ENCODE data around the gene BLVRB. TPM values are rescaled to one million over a fixed set of nuclear protein-coding genes. Genes with fewer than 3 reads are reported as not detected.
"Not testable (repeated sequence)": the region's sequence is repeated elsewhere in the genome, so short reads cannot be mapped to it uniquely, and the experiment has no call there.

Gene BLVRB
- total and polyA plus RNA-seq, 9 donors = 16.8 to 135 (median 75.5) TPM

- H3K9me3 ChIP-seq = no peaks in the 10 kb centered on the region
- H3K27me3 ChIP-seq = no peaks in the 10 kb centered on the region
- H3K4me3 ChIP-seq = peak overlapping the region; percentile 62
- peaks cover 3% of the 10 kb centered on the region for H3K4me1 ChIP-seq (ENCODE audit: insufficient read depth)
- H3K27ac ChIP-seq = peak overlapping the region; percentile 79 to 95
- DNase-seq = peak; percentile 90 to 92 (median 91)
- whole genome bisulfite sequencing, 3 donors = 0 to 1% (median 1%) methylated on average over 43 to 50 of the region's 50 CpGs
- intact Hi-C loops (cut with DNase I) = no loop called here
- no peaks in the 10 kb centered on the region for H3K36me3 ChIP-seq
- TF ChIP-seq EP300 (IDR thresholded peaks at IDR 0.05) = no peak
- TF ChIP-seq POLR2A (IDR thresholded peaks at IDR 0.05) = peak; percentile 52
- no peak for TF ChIP-seq CTCF (IDR thresholded peaks at IDR 0.05)
Measured at GRCh38 chr19:40433391-40434216, 31.9 kb downstream of the BLVRB start.

- H3K36me3 ChIP-seq; H3K9me3 ChIP-seq; H3K4me1 ChIP-seq (ENCODE audit: insufficient read depth); DNase-seq; H3K27me3 ChIP-seq; intact Hi-C loops (cut with DNase I): not testable (repeated sequence)
- 20 to 29% (median 24%) methylated on average over 7 of the region's 7 CpGs for WGBS, 3 donors
- Histone ChIP-seq H3K27ac (peak overlapping the region; percentile 79 to 95), H3K4me3 (peak overlapping the region; percentile 62)
Measured at GRCh38 chr19:40432760-40433159, 32.8 kb downstream of the BLVRB start.

DNA sequence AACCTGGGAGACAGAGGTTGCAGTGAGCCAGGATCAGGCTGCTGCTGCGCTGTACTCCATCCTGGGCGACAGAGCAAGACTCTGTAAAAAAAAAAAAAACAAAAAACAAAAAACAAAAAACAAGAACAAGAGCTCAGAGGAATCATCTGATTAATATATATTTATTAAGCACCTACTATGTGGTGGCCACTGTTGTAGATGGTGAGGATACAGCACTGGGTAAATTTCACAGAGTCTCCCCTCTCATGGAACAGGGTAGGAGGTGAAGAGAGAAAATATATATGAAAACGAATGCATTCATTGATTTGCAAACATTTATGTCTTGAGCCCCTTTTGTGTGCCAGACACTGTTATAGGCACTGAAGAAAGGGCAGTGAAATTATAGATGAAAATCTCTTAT lies 33.8 kb downstream of the BLVRB start:
- WGBS, 3 donors = 78 to 86% (median 84%) methylated on average over 3 of the region's 3 CpGs
- H3K9me3 ChIP-seq = no peaks in the 10 kb centered on the region
- no peaks in the 10 kb centered on the region for H3K27me3 ChIP-seq
- H3K4me3 ChIP-seq = no peak overlapping the region
- H3K4me1 ChIP-seq (ENCODE audit: insufficient read depth) = peaks cover 3% of the 10 kb centered on the region
- intact Hi-C loops (cut with DNase I) = no loop called here
- DNase-seq = no peak
- TF ChIP-seq CTCF (IDR thresholded peaks at IDR 0.05) (no peak), EP300 (IDR thresholded peaks at IDR 0.05) (no peak), POLR2A (IDR thresholded peaks at IDR 0.05) (no peak)
- peak overlapping the region in 1 of 2 donors; percentile 95 for H3K27ac ChIP-seq
- no peaks in the 10 kb centered on the region for H3K36me3 ChIP-seq

- intact Hi-C loops (cut with DNase I); H3K27ac ChIP-seq; DNase-seq; H3K9me3 ChIP-seq; H3K4me3 ChIP-seq; H3K4me1 ChIP-seq (ENCODE audit: insufficient read depth); H3K36me3 ChIP-seq; H3K27me3 ChIP-seq: not testable (repeated sequence)
- WGBS, 3 donors = 91 to 94% (median 92%) methylated on average over 10 of the region's 10 CpGs
Measured at GRCh38 chr19:40430242-40430641, 35.3 kb downstream of the BLVRB start.

DNA sequence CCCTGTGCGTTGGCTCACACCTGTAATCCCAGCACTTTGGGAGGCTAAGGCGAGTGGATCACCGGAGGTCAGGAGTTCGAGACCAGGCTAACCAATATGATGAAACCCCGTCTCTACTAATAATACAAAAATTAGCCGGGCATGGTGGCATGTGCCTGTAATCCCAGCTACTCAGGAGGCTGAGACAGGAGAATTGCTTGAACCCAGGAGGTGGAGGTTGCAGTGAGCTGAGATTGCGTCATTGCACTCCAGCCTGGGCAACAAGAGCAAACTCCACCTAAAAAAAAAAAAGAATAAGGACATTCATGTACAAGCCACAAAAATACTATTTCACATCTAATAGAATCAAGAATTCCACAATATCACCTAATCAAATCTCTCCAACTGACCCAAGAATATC lies 37.3 kb downstream of the BLVRB start:
- WGBS, 3 donors = 90 to 93% (median 92%) methylated on average over 7 of the region's 7 CpGs
- H3K36me3 ChIP-seq; H3K4me3 ChIP-seq; H3K9me3 ChIP-seq; H3K4me1 ChIP-seq (ENCODE audit: insufficient read depth); H3K27ac ChIP-seq; DNase-seq; intact Hi-C loops (cut with DNase I); H3K27me3 ChIP-seq: not testable (repeated sequence)
